SK-N-MC (cell line): Measurements from ENCODE around the gene PTGS1.

Source experiments
- DNase-seq: peaks from one replicate; pipeline ENCODE4 v3.0.0-alpha.2; 2011; ENCODE audit warnings: low read depth, low spot score
- H3K27ac ChIP-seq: fragments of 200-600 bp; sonication (generic); 2 replicates; pipeline ENCODE4 v1.5.1; 2016; ENCODE audit warnings: mixed run types
- H3K36me3 ChIP-seq: fragments of 200-600 bp; sonication (generic); 2 replicates; pipeline ENCODE4 v1.6.1; 2017; ENCODE audit warnings: antibody characterized with exemption, low read length, mixed read lengths; ENCODE audit not compliant: insufficient read depth
- H3K4me3 ChIP-seq: fragments of 200-600 bp; sonication (generic); 2 replicates; pipeline ENCODE4 v1.5.1; 2016
- H3K9ac ChIP-seq: fragments of 200-600 bp; sonication (generic); 2 replicates; pipeline ENCODE4 v1.8.0; 2017; ENCODE audit warnings: mixed run types, mixed read lengths; ENCODE audit not compliant: insufficient read length
- H3K9me3 ChIP-seq: fragments of 200-600 bp; sonication (generic); 2 replicates; pipeline ENCODE4 v1.6.1; 2017; ENCODE audit warnings: low read depth, mild to moderate bottlenecking, antibody characterized with exemption, low read length, moderate library complexity, mixed read lengths
- EZH2 ChIP-seq: fragments of 200-600 bp; sonication (generic); IDR thresholded peaks from one replicate; pipeline ENCODE4 v1.6.1; 2017; ENCODE audit warnings: antibody characterized with exemption
- FOXP2 ChIP-seq: optimal IDR thresholded peaks from 2 replicates; pipeline ENCODE3; 2011; ENCODE audit warnings: mild to moderate bottlenecking, moderate library complexity; ENCODE audit not compliant: insufficient read depth; ENCODE audit errors: extremely low read length, control extremely low read depth
- POLR2AphosphoS5 ChIP-seq: IDR thresholded peaks from 2 replicates; pipeline ENCODE4 v1.6.1; 2012; ENCODE audit warnings: mild to moderate bottlenecking, low read depth, low read length, borderline replicate concordance

The PTGS1 gene

DNA sequence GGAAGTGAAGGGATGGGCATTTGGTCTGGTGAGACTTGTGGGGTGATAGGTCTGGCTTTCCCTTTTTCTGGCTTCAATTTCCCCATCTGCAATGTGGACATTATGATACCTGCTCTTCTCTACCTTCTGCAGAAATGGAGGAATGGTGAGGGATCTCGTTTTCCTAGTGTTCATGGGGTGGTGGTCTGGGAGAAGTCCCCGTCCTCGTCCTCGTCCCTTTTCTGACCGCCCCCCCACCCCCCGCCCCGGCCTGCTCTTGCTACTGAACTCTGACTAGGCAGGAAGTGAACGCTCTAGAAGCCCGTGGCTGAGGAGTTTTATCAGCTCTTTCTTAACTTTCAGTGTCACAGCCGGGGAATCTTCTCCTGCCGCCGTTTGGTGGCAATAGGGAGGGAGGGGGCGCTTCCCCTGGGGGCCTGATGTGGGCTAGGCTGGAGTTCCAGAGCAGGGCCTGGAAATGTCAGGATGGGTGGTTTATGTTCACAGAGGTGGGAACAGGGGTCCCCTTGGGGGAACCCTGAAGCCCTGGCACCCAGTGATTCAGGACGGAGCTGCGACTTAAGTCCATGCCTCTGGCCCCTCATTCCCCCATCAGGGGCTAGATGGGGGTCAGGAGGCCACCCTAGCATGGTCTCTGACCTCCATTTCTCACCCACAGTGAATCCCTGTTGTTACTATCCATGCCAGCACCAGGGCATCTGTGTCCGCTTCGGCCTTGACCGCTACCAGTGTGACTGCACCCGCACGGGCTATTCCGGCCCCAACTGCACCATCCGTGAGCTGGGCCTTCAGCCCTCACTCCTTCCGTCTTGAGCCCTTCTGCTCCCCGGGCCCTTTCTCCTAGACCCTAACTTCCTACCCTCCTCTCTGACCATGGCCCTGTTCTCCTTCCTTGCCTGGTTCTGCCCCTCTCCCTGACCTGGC is 6.7 kb downstream of the PTGS1 start:
- TF ChIP-seq FOXP2: no peak
- no peak for TF ChIP-seq EZH2
- no peak for TF ChIP-seq POLR2AphosphoS5
- H3K9ac ChIP-seq: no peak overlapping the region
- H3K4me3 ChIP-seq: no peak overlapping the region
- no peaks in the 10 kb centered on the region for H3K36me3 ChIP-seq
- DNase-seq: no peak
- no peaks in the 10 kb centered on the region for H3K9me3 ChIP-seq
- no peak overlapping the region for H3K27ac ChIP-seq

DNA sequence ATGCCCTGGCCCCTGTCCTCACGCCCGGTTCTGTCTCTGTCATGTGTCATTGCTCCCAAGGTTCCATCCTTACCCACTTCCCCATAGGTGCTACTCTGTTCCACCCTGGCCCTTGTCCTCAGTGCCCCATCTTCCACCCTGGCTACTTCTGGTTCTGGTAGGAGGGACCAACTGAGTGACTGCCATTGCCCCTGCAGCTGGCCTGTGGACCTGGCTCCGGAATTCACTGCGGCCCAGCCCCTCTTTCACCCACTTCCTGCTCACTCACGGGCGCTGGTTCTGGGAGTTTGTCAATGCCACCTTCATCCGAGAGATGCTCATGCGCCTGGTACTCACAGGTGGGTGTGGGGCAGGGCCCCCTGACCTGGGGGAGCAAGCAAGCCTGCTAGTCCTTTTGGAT is 7.4 kb downstream of the PTGS1 start:
- Histone ChIP-seq H3K27ac (no peak overlapping the region), H3K36me3 (no peaks in the 10 kb centered on the region), H3K9me3 (no peaks in the 10 kb centered on the region), H3K4me3 (no peak overlapping the region), H3K9ac (no peak overlapping the region)
- DNase-seq: no peak
- TF ChIP-seq POLR2AphosphoS5 (no peak), FOXP2 (no peak), EZH2 (no peak)

DNA sequence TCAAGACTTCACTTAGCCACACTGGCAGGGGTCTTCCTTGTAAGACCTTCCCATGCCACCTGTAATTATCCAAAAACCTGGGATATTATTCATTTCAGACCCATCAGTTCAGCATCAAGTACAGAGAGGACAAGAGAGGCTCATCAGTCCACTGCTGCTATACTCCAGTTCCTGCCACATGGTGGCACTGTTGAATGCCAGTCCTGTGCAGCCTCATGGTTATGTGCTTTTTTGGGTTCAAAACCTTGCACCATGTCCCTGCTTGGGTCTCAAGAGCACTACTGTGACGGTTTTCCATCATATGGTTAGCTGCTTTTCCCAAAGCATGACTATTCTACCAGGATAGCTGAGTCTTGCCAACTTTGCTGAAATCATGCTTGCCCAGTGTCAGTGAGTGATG is 8.5 kb downstream of the PTGS1 start:
- Histone ChIP-seq H3K4me3 (no peak overlapping the region), H3K9me3 (no peaks in the 10 kb centered on the region), H3K36me3 (no peaks in the 10 kb centered on the region), H3K27ac (no peak overlapping the region), H3K9ac (no peak overlapping the region)
- TF ChIP-seq EZH2 (no peak), FOXP2 (no peak), POLR2AphosphoS5 (no peak)
- no peak for DNase-seq

DNA sequence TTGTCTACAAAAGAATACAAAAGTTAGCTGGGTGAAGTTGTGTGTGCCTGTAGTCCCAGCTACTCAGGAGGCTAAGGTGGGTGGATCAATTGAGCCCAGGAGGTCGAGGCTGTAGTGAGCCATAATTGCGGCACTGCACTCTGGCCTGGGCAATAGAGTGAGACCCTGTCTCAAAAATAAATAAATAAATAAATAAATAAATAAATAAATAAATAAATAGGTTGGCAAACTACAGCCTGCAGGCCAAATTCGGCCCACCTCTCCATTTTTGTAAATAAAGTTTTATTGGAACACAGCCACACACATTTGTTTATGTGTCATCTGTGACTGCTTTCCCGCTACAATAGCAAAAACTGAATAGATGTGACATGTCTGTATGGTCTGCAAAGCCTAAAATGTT is 9.5 kb downstream of the PTGS1 start:
- H3K27ac ChIP-seq: no peak overlapping the region
- no peaks in the 10 kb centered on the region for H3K36me3 ChIP-seq
- DNase-seq: no peak
- no peaks in the 10 kb centered on the region for H3K9me3 ChIP-seq
- H3K4me3 ChIP-seq: no peak overlapping the region
- TF ChIP-seq FOXP2 (no peak), POLR2AphosphoS5 (no peak), EZH2 (no peak)
- H3K9ac ChIP-seq: no peak overlapping the region

DNA sequence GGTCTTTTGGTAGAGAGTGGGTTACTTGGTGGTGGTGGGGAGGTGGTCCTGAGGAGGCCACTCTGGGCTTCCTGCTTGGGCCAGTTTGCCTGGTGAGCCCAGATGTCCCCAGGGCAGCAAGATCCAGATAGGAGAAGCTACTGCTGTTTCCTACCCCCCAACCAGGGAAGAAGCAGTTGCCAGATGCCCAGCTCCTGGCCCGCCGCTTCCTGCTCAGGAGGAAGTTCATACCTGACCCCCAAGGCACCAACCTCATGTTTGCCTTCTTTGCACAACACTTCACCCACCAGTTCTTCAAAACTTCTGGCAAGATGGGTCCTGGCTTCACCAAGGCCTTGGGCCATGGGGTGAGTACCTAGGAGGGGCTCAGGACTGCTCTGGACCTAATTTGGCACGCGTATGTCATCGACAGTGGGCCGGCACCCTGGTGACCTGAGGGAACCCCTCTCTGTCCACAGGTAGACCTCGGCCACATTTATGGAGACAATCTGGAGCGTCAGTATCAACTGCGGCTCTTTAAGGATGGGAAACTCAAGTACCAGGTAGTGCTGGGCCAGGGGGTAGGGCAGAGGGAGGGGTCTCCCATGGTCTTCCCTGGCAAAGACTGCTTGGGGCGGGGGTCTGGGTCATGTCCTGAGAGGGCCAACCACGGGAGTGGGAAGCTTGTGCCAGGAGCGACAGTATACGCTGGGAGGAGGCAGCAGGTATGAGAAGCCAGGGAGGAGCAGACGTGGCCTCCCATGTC is 10.6 kb downstream of the PTGS1 start:
- TF ChIP-seq FOXP2 (no peak), EZH2 (no peak), POLR2AphosphoS5 (no peak)
- no peak overlapping the region for H3K9ac ChIP-seq
- no peak overlapping the region for H3K27ac ChIP-seq
- DNase-seq: no peak
- no peak overlapping the region for H3K4me3 ChIP-seq
- no peaks in the 10 kb centered on the region for H3K36me3 ChIP-seq
- H3K9me3 ChIP-seq: no peaks in the 10 kb centered on the region

DNA sequence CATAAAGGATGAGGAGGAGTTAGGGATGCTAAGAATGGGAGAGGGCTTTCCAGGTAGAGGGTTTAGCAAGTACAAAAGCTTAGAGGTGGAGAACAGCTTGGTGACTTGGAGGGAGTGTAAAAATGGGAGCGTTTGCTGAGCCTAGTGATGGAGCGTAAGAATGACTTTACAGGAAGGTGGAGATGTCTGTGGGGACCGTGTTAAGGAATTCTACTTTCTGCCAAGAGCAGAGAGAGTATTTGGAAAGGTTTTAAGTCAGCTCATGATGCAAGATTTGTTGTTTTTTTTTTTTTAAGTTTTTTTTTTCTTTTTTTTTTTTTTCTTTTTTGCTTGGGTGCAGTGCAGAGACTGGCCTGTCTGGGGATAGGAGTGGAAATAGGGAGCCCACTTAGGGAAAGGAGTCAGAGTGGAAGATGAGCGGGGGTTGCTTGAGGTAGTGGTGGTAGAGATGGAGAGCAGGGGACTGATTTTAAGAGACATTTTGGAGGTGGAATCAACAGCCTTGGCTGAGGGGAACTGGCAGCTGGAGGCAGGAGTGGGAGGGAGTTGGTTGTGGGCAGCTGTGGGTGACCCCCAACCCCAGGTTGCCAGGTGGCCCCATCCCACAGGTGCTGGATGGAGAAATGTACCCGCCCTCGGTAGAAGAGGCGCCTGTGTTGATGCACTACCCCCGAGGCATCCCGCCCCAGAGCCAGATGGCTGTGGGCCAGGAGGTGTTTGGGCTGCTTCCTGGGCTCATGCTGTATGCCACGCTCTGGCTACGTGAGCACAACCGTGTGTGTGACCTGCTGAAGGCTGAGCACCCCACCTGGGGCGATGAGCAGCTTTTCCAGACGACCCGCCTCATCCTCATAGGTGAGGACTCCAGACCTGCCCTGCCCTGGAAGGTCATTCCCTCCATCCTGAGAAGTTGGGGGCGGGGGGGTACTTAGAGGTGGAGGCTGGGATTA is 12.4 kb downstream of the PTGS1 start:
- no peak overlapping the region for H3K9ac ChIP-seq
- no peak for TF ChIP-seq EZH2
- TF ChIP-seq FOXP2: no peak
- TF ChIP-seq POLR2AphosphoS5: no peak
- H3K36me3 ChIP-seq: no peaks in the 10 kb centered on the region
- H3K9me3 ChIP-seq: no peaks in the 10 kb centered on the region
- no peak overlapping the region for H3K27ac ChIP-seq
- H3K4me3 ChIP-seq: no peak overlapping the region
- DNase-seq: no peak

DNA sequence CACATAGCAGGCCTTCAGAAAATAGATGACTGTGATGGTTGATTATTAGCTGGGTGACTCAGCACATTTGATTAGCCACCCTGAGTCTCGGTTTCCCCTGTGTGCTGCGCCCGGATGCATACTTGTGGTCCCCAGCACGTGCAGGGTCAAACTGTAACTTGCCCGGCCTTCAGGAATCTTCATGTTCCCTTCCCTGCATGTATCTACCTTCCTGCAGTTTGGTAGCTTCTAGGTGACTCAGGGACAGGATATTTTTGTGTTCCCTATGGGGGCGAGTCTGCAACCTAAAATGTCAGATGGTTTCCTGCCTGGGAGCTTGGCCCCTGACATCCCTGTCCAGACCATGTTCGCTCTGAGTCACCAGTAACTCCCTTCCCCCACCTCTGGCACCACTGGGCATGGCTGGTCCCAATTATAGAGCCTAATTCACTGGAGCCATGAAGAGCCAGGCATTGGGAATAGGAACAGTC is 13.2 kb downstream of the PTGS1 start:
- no peak overlapping the region for H3K4me3 ChIP-seq
- H3K27ac ChIP-seq: no peak overlapping the region
- no peaks in the 10 kb centered on the region for H3K9me3 ChIP-seq
- H3K36me3 ChIP-seq: no peaks in the 10 kb centered on the region
- no peak for DNase-seq
- no peak overlapping the region for H3K9ac ChIP-seq
- TF ChIP-seq POLR2AphosphoS5: no peak
- TF ChIP-seq EZH2: no peak
- TF ChIP-seq FOXP2: no peak
